Fibroblast of lung (primary cell): Measurements from ENCODE around the gene KIAA2012. TPM values are rescaled to one million over a fixed set of nuclear protein-coding genes. Genes with fewer than 3 reads are reported as not detected.

Experiments
- DNase-seq, 2 donors: peaks; one replicate each; pipeline versions ENCODE4 v3.0.0 to v3.0.0-alpha.2; 2010; ENCODE audit warnings: low read depth in 2 of 2
- H2AFZ ChIP-seq: 2 replicates; pipeline ENCODE4 v1.5.1; 2012; ENCODE audit warnings: low read length, control low read depth, inconsistent platforms
- H3K27ac ChIP-seq: 2 replicates; pipeline ENCODE4 v1.5.1; 2011; ENCODE audit warnings: low read length, control low read depth; ENCODE audit not compliant: insufficient read depth
- H3K27me3 ChIP-seq: 2 replicates; pipeline ENCODE4 v1.5.1; 2011; ENCODE audit warnings: mild to moderate bottlenecking, low read length; ENCODE audit not compliant: control insufficient read depth, insufficient read depth
- H3K36me3 ChIP-seq: 2 replicates; pipeline ENCODE4 v1.5.1; 2011; ENCODE audit warnings: low read length; ENCODE audit not compliant: control insufficient read depth, insufficient read depth
- H3K4me1 ChIP-seq: 2 replicates; pipeline ENCODE4 v1.5.1; 2011; ENCODE audit warnings: low read length; ENCODE audit not compliant: control insufficient read depth, insufficient read depth; ENCODE audit errors: extremely low read depth
- H3K4me2 ChIP-seq: 2 replicates; pipeline ENCODE4 v1.5.1; 2011; ENCODE audit warnings: low read length, control low read depth; ENCODE audit not compliant: insufficient read depth; ENCODE audit errors: extremely low read depth
- H3K4me3 ChIP-seq, 4 experiments: fragments of 200-600 bp in 1 of 4; sonication (generic) in 1 of 4; replicated peaks in 1 of 4; 2 replicates each; pipeline ENCODE4 v1.5.1; 2011 to 2016; ENCODE audit warnings: low read length in 4 of 4, low read depth in 3 of 4, mild to moderate bottlenecking in 3 of 4, control low read depth in 2 of 4, inconsistent platforms in 1 of 4, mixed read lengths in 1 of 4; ENCODE audit not compliant: insufficient read depth in 1 of 4; ENCODE audit errors: control extremely low read depth in 1 of 4
- H3K79me2 ChIP-seq: 2 replicates; pipeline ENCODE4 v1.5.1; 2012; ENCODE audit warnings: mild to moderate bottlenecking, low read length, inconsistent platforms; ENCODE audit not compliant: control insufficient read depth, insufficient read depth
- H3K9ac ChIP-seq: 2 replicates; pipeline ENCODE4 v1.5.1; 2011; ENCODE audit warnings: mild to moderate bottlenecking, low read length, control low read depth; ENCODE audit not compliant: insufficient read depth
- H3K9me3 ChIP-seq: 2 replicates; pipeline ENCODE4 v1.5.1; 2012; ENCODE audit warnings: low read depth, low read length; ENCODE audit not compliant: control insufficient read depth, insufficient read depth
- H4K20me1 ChIP-seq: 2 replicates; pipeline ENCODE4 v1.5.1; 2011; ENCODE audit warnings: low read length; ENCODE audit not compliant: control insufficient read depth, insufficient read depth; ENCODE audit errors: extremely low read depth
- CTCF ChIP-seq, 2 donors: IDR thresholded peaks in 1 of 2; conservative IDR thresholded peaks in 1 of 2; 1 replicate in 1 of 2; 2 replicates in 1 of 2; pipeline ENCODE4 v1.5.1; 2011 to 2012; ENCODE audit warnings: low read length in 2 of 2, control low read depth in 1 of 2, inconsistent platforms in 1 of 2, low read depth in 1 of 2, mild to moderate bottlenecking in 1 of 2
- EZH2 ChIP-seq: IDR thresholded peaks from 2 replicates; pipeline ENCODE4 v1.5.1; 2012; ENCODE audit warnings: low read length, control low read depth, mild to moderate bottlenecking; ENCODE audit errors: missing control alignments
- polyA plus RNA-seq, 2 donors: library from polyadenylated mRNA; depleted of rRNA in 1 of 2; stranded (reverse) in 1 of 2; unstranded in 1 of 2; fragments of >200 nt; gene quantifications; 2 replicates each; pipeline ENCODE4 v1.2.1, GENCODE V29; 2011 to 2012; ENCODE audit warnings: missing spikeins in 1 of 2
- total RNA-seq: library from RNA; depleted of rRNA; stranded (reverse); fragments of >200 nt; gene quantifications from 2 replicates; pipeline ENCODE4 v1.2.1, GENCODE V29; 2014

The KIAA2012 gene
- total and polyA plus RNA-seq, 2 donors (not counting 1 experiment from before 2014, with no cell fraction given): 0.09 TPM; not detected in 1

GRCh38 chr2:202203348-202203747 lies 130.3 kb downstream of the KIAA2012 start:
- no peak overlapping the region for H3K9ac ChIP-seq
- H3K79me2 ChIP-seq: no peaks in the 10 kb centered on the region
- no peaks in the 10 kb centered on the region for H3K27me3 ChIP-seq
- no peaks in the 10 kb centered on the region for H3K9me3 ChIP-seq
- no peaks in the 10 kb centered on the region for H4K20me1 ChIP-seq
- H3K36me3 ChIP-seq: no peaks in the 10 kb centered on the region
- H3K4me2 ChIP-seq: no peak overlapping the region
- TF ChIP-seq CTCF (conservative IDR thresholded peaks at IDR 0.05 in 1 of 2, IDR thresholded peaks at IDR 0.05 in 1 of 2; ENCODE audit: low read depth in 1 of 2, low read length in 2 of 2) (no peak), EZH2 (no peak)
- no peaks in the 10 kb centered on the region for H3K4me1 ChIP-seq
- no peak overlapping the region for H2AFZ ChIP-seq
- no peak for DNase-seq
- no peak overlapping the region for H3K27ac ChIP-seq
- no peak overlapping the region for H3K4me3 ChIP-seq

- Histone ChIP-seq H3K4me1 (no peaks in the 10 kb centered on the region), H2AFZ (no peak overlapping the region), H4K20me1 (no peaks in the 10 kb centered on the region), H3K79me2 (no peaks in the 10 kb centered on the region), H3K4me3 (no peak overlapping the region), H3K9ac (no peak overlapping the region), H3K27me3 (no peaks in the 10 kb centered on the region), H3K36me3 (no peaks in the 10 kb centered on the region), H3K9me3 (no peaks in the 10 kb centered on the region), H3K4me2 (no peak overlapping the region), H3K27ac (no peak overlapping the region)
- no peak for DNase-seq
- TF ChIP-seq EZH2 (no peak), CTCF (conservative IDR thresholded peaks at IDR 0.05 in 1 of 2, IDR thresholded peaks at IDR 0.05 in 1 of 2; ENCODE audit: low read depth in 1 of 2, low read length in 2 of 2) (no peak)
Observed at GRCh38 chr2:202204855-202205254, 131.8 kb downstream of the KIAA2012 start.

- no peak for DNase-seq
- H3K9me3 ChIP-seq: no peaks in the 10 kb centered on the region
- no peak overlapping the region for H3K4me3 ChIP-seq
- H3K79me2 ChIP-seq: no peaks in the 10 kb centered on the region
- no peaks in the 10 kb centered on the region for H4K20me1 ChIP-seq
- no peaks in the 10 kb centered on the region for H3K27me3 ChIP-seq
- TF ChIP-seq CTCF (conservative IDR thresholded peaks at IDR 0.05 in 1 of 2, IDR thresholded peaks at IDR 0.05 in 1 of 2; ENCODE audit: low read depth in 1 of 2, low read length in 2 of 2): no peak
- TF ChIP-seq EZH2: no peak
- no peaks in the 10 kb centered on the region for H3K4me1 ChIP-seq
- no peak overlapping the region for H3K4me2 ChIP-seq
- H3K27ac ChIP-seq: no peak overlapping the region
- no peak overlapping the region for H3K9ac ChIP-seq
- H3K36me3 ChIP-seq: no peaks in the 10 kb centered on the region
- no peak overlapping the region for H2AFZ ChIP-seq
Observed at GRCh38 chr2:202208526-202208925, 135.5 kb downstream of the KIAA2012 start.
